Activated CD4-positive, CD25-positive, alpha-beta regulatory T cell treated with anti-CD3 and anti-CD28 coated beads, Interleukin-2, amount 50 U/mL, for 16 hours (primary cell): ENCODE data around the gene C5orf15.
"Not testable (repeated sequence)": the region's sequence is repeated elsewhere in the genome, so short reads cannot be mapped to it uniquely, and the experiment has no call there.

Source experiments
- DNase-seq: peaks from one replicate; pipeline ENCODE4 v3.0.0-alpha.2; 2020; ENCODE audit warnings: low read depth, low spot score

The C5orf15 gene

GRCh38 chr5:133938039-133938821 is 30.2 kb downstream of the C5orf15 start:
- no peak for DNase-seq

GRCh38 chr5:133937628-133938027 is 30.8 kb downstream of the C5orf15 start:
- DNase-seq = not testable (repeated sequence)

- no peak for DNase-seq
Measured at GRCh38 chr5:133936651-133937015, 31.8 kb downstream of the C5orf15 start.

GRCh38 chr5:133935991-133936650 is 32.3 kb downstream of the C5orf15 start:
- DNase-seq = not testable (repeated sequence)

GRCh38 chr5:133935667-133935940 is 32.8 kb downstream of the C5orf15 start:
- DNase-seq = no peak

- no peak for DNase-seq
Measured at GRCh38 chr5:133934822-133935666, 33.4 kb downstream of the C5orf15 start.

- DNase-seq = no peak
Measured at GRCh38 chr5:133934311-133934710, 34.1 kb downstream of the C5orf15 start.

GRCh38 chr5:133933670-133934295 is 34.6 kb downstream of the C5orf15 start:
- DNase-seq = no peak

- no peak for DNase-seq
Measured at GRCh38 chr5:133933169-133933509, 35.3 kb downstream of the C5orf15 start.

GRCh38 chr5:133932441-133933168 is 35.8 kb downstream of the C5orf15 start:
- no peak for DNase-seq

- no peak for DNase-seq
Measured at GRCh38 chr5:133931546-133931945, 36.9 kb downstream of the C5orf15 start.

- no peak for DNase-seq
Measured at GRCh38 chr5:133930813-133931090, 37.7 kb downstream of the C5orf15 start.

GRCh38 chr5:133930061-133930812 is 38.2 kb downstream of the C5orf15 start:
- peak; percentile 32 for DNase-seq

- DNase-seq = no peak
Measured at GRCh38 chr5:133928587-133929393, 39.6 kb downstream of the C5orf15 start.

- DNase-seq = no peak
Measured at GRCh38 chr5:133927300-133928180, 40.9 kb downstream of the C5orf15 start.

GRCh38 chr5:133926489-133927299 is 41.7 kb downstream of the C5orf15 start:
- no peak for DNase-seq

GRCh38 chr5:133925866-133926488 is 42.4 kb downstream of the C5orf15 start:
- no peak for DNase-seq

GRCh38 chr5:133925269-133925668 is 43.2 kb downstream of the C5orf15 start:
- no peak for DNase-seq
